Raji (cell line): ENCODE measurements around the gene CDH2.

ENCODE experiments used
- POLR2A ChIP-seq: IDR thresholded peaks from 2 replicates; pipeline ENCODE4 v1.6.1; 2011; ENCODE audit warnings: low read depth, low read length, control low read depth; ENCODE audit not compliant: insufficient read depth

CDH2 gene

DNA sequence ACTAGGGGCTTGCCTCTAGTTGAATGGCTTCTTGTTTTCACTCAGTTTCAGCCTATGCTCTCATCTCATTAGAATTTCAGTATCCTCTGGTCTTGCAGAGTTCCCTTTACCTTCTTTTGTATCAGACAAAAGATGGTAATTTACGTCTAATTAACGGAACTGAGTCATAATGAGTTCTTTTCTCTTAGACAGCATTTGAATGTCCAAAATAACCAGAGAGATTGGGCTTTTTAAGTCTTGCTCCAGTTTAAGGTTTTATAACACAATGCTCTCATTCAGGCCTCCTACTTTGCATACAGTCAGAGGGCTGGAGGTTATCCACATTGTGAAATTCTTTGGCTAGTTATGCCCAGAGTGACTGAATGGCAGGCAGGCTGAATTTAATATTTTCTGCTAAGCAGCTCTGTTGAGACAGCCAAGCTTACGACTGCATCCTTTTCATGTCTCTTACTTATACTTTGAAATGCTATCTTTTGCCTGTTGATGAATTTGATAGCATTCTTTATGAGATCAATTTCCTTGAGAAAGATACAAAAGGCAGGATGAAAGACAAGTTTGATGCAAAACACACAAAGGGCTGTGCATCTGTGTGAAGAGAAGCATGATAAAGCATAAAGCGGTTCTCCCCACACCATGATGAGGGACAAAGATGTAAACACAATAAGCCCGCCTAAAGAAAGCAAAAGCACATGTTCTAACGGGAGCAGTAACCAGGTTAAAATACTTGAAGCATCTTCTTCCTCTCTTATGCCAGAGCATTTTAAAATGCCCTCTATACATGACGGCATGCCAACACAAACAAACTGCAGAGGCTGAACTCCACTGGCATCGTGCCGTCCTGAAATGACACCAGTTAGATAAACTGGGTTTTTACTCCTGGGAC, 90.0 kb downstream of the CDH2 start:
- TF ChIP-seq POLR2A: no peak

DNA sequence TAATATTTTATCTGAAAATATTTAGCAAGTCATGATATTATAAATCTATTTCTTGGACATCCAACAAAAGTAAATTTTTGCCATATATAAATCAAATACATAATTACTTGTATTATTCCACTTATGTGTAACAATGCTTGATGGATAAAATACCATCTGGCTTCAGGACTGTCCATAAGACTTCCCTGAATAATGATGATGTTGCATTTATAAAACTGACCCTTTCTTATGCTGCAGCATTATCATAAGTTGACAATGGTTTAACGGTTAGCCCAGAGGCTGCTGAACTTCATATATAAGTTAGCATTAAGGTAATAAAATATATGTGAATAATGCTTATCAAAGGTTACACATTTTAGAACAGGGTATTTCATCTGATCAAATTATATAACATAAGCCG, 95.4 kb downstream of the CDH2 start:
- no peak for TF ChIP-seq POLR2A

DNA sequence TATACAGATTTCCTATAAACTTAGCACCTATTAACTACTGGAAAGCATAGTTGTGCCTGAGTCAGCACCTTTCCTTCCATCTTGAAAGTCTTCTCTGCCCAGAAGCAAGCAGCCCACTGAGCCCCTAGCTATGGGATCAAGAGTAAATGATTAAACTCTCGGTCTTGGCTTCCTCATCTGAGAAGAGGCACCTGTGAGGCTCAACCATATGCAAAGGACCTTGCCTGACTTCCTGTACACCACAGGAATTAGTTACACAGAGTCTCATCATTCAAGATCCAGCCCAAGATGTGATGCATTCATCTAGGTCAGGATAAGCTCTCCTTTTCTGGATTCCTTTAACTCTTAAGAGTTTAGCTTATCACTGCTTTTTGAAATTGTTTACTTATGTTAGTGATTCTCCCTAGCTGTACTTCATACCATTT, 96.0 kb downstream of the CDH2 start:
- no peak for TF ChIP-seq POLR2A

DNA sequence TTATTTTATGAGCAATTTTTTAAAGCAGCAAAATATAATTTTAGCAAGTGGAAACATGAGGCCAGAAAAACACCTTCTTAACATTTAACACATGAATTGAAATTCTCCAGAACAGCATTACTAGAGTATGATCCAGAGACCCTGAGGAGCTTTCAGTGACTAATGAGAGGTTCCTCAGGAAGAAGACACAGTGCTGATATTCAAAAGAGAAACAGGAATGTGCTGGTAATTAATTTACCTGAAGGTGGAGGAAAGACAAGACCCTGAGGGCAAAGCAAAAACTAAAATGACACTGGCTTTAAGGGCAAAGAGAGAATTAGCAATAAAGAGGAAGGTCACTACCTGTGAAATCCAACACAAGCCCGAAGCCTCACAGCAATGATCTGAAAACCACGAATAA, 97.0 kb downstream of the CDH2 start:
- no peak for TF ChIP-seq POLR2A

DNA sequence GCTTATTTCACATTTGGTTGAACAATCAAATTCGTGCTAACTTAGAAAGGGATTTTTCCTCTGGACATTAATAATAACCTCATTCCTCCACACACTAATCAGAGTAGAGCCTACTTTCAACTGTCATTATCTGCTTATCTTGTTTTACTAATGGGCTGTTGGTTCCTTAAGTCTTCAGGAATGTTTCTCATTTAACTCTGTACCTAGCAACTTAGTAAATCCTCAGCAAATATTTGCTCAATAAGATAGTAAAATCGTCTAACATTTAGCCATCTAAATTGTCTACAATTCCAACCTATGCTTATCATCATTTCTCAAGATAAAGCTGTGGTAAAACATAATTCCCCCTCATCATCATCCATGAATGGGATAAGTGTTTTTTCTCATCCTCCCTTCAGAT, 98.1 kb downstream of the CDH2 start:
- no peak for TF ChIP-seq POLR2A

DNA sequence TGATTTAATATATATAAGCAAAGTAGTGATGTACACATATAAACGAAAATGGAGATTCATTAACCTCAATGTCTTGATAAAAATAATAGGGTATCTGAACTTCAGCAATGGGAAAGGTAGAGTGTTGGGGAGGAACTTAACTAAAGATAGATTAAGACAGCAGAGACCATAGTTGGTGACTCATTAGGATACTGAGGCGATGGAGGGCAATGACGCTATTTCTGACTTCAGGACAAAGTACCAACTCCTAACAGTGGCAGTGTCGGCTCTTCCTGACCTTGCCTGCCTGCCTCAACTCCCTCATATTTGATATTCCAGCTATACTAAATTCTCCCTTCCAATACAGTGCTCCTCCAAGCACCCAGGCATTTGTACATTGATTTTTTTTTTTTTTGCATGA, 98.6 kb downstream of the CDH2 start:
- TF ChIP-seq POLR2A: no peak

DNA sequence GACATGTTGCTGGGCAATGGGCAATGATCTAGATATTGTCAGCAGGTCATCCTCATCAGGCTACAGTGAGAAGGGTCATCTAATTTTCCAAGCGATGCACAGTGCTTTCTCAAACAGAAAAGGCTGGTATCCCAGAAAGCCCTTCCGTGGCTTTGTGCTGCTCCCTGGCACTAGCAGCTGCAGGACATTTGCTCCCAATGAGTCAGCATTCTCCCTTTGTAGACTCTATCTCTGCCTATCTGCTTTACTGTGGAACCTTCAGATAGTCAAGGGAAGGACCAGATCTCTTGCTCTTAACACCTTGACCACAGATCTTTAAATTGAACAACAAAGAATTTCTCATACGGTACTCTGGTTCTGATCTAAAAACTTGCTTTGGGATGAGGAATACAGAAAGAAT, 101.4 kb downstream of the CDH2 start:
- no peak for TF ChIP-seq POLR2A

DNA sequence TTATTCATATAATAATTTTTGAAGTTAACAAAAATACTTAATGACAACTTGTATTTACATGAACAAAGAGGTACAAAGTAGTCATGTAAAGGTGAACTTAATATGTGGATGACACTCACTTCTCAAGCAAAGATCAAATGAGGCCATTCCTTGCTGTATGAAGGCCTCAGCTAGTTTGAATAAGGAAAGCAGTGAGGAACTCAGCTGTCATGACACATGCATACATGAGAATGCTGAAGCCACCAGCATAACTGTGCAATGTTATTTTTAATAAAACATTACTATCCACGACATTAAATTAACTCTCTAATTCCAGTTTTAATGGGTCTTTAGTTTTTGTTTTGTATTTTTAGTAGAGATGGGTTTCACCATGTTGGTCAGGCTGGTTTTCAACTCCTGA, 102.9 kb downstream of the CDH2 start:
- no peak for TF ChIP-seq POLR2A

DNA sequence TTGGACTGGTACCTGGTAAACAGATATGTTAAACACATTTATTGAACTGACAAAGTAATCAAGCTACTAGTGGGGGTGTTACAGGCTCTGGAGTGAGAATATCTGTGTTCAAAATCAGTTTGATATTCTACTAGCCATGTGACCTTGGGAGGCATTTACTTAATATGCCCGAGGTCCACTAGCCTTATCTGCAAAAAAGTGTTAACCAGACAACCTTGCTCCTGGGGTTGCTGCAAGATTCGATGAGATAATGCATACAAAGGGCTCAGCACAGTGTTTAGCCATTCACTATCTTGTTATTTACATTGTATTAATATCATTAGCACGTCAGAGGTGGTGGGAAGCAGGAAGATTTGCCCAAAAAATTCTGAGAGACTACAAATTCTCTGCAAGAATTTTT, 103.3 kb downstream of the CDH2 start:
- no peak for TF ChIP-seq POLR2A

DNA sequence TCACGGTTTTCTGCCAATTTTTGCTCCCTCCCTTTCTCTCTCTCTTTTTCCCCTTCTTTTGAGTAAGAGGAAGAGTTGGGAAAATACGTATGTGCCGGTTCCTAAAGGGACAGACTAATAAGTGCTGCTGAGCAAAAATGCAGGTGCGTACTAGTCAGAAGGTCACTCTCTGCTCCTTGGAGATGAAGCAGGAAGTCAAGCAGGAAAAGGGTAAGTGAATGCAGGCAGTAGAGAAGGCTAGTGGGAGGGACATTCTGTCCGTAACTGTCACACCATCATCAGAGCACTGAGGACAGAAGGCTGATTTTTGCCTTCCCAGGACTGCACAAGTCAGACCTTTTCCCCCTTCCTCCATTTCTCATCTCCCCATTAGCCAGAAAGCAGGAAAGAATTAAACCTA, 105.7 kb downstream of the CDH2 start:
- TF ChIP-seq POLR2A: no peak

DNA sequence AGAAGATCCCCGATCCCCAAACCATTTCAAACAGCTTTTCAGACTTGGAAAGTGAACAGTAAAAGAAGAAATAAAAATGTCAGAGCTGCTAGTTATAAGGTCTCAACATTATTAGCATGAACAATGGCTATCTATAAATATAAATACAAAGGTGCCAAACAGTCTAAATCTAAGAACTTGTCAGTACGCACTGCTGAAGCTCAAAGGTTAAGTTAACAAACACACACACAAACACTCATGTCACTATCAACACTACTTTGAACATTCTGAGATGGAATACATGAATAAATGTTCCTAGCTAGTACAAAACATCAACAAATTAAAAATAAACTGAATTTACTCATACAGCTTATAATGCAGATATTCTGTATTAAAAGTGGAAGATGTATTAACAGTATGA, 108.7 kb downstream of the CDH2 start:
- no peak for TF ChIP-seq POLR2A

DNA sequence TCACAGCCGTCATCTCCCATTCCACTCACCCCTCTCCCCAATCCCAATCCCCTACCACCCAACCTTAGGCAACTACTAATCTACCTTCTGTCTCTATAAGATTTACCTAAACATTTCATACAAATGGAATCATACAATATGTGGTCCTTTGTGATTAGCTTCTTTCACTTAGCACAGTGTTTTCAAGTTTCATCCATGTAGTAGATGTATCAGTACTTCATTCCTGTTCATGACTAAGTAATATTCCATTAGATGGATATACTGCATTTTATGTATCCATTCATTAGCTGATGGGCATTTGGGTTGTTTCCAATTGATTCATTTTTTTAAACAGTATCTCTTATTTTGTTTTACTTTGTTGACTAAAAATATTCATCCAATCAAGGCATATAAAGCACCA, 109.6 kb downstream of the CDH2 start:
- no peak for TF ChIP-seq POLR2A

DNA sequence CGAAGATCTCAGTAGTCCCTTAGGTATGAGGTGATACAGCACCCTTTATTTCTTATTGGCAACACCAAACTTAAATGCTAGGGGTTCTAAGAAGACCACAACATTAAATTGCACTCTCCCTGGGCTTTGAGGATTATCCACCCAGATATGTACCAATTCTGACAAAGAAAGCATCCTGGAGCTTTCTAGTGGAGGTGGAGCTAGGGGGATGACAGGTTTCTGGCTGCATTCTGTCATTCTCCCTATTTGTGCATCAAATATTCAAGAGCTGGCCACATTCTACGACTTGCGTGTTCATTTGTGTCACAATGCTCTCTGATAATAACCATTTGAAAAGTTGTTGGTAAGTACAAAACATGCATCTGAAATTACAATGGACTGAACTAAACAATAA, 111.1 kb downstream of the CDH2 start:
- no peak for TF ChIP-seq POLR2A

DNA sequence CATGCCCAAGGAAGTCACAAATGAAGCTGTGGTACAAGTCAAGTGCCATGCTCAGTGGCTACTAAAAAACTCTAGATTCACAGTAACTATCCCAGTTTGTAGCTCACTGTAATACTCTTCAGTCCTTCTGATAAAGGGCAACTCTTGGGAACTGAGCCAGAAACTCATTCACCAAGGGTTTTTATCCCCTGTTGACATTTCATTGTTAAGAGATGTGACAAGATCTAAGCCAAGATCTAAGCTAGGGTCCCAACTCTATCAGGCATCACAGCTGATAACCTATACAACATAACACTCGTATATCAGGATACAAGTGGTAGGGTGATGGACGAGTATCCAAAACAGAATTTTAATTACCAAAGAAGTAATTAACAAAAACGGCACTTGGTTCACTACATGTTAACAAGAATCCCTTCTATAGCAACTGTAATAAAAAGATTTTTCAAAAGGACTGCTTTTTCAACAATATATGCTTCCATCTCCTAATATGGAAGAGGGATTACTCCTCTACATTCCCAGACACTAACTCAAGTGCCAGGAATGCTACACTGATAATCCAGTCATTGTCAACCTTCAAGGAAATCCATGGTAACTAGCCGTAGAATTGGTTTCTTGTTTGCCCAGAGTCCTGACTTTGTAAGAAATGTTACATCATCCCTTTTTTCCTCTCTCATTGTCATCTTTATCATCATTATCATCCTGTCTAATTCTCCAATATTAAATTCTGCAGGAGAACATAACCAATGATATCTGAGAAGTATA, 111.7 kb downstream of the CDH2 start:
- TF ChIP-seq POLR2A: no peak

DNA sequence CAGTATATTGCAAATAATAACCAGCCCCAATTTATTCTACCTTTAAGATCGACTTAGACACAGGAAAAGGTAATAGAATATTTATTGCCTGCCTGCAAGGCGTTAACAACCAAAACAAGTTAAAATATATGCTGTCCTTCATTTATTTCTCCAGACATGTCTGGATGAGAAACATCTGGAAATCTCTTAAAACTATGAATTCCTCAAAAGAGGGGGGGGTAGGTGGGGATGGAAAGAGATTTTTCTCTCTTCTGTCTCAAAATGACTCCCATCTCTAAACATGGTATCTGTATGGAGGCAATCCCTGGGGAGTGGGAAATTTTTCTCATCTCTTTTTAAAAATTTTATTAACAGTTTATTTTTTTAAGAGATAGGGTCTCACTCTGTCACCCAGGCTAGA, 113.0 kb downstream of the CDH2 start:
- TF ChIP-seq POLR2A: no peak

DNA sequence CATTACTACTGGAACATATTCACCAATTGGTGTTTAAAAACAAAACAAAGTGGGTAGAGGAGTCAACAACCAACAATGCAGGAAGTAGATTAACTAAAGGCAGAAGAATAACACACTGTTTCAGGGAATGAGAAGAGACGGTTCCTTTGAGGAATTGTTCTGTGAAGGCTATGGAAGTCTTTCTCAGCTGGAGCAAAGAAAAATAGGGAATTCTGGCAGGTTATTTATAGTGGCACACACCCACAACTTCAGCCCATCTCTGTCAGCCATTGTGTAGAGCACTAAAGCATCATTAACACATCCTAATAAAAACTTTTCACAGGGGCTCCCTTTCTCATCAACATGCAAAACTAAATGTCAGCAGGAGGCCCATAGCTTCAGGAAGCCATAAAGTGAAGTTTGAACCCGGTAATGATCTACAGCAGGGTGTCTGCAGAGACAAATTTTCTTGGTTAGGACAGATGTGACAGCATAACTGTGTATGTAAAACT, 113.6 kb downstream of the CDH2 start:
- no peak for TF ChIP-seq POLR2A
